ACHN (cell line): ENCODE results near the gene CANT1.
"Not testable (repeated sequence)": the region's sequence is repeated elsewhere in the genome, so short reads cannot be mapped to it uniquely, and the experiment has no call there.

Experiments used
- DNase-seq: peaks from one replicate; pipeline ENCODE4 v3.0.0-alpha.2; 2015
- in situ Hi-C: cut with HindIII; loops from 2 replicates; pipeline ENCODE4 v1.10.0; 2017; ENCODE audit warnings: low sequenced_read_pairs, low pct_ligation_motif_present, low pct_unique_long_range_greater_than_20kb

Gene CANT1

GRCh38 chr17:78973792-78974520, 35.6 kb downstream of the CANT1 start:
- no peak for DNase-seq
- in situ Hi-C loops = no loop called here

GRCh38 chr17:78973196-78973595, 36.4 kb downstream of the CANT1 start:
- no peak for DNase-seq
- in situ Hi-C loops = no loop called here

GRCh38 chr17:78972507-78973105, 37.0 kb downstream of the CANT1 start:
- in situ Hi-C loops = no loop called here
- DNase-seq = no peak

GRCh38 chr17:78971756-78972506, 37.6 kb downstream of the CANT1 start:
- in situ Hi-C loops = no loop called here
- DNase-seq = no peak

- in situ Hi-C loops = no loop called here
- peak; percentile 79 for DNase-seq
Measured at GRCh38 chr17:78970834-78971755, 38.5 kb downstream of the CANT1 start.

GRCh38 chr17:78969865-78970264, 39.7 kb downstream of the CANT1 start:
- no peak for DNase-seq
- in situ Hi-C loops = no loop called here

GRCh38 chr17:78967782-78968362, 41.7 kb downstream of the CANT1 start:
- in situ Hi-C loops = no loop called here
- no peak for DNase-seq

- in situ Hi-C loops = no loop called here
- DNase-seq = no peak
Measured at GRCh38 chr17:78966910-78967600, 42.5 kb downstream of the CANT1 start.

GRCh38 chr17:78966123-78966813, 43.3 kb downstream of the CANT1 start:
- in situ Hi-C loops = no loop called here
- DNase-seq = no peak

- no peak for DNase-seq
Measured at GRCh38 chr17:78965491-78965924, 44.1 kb downstream of the CANT1 start.

GRCh38 chr17:78963378-78963777, 46.2 kb downstream of the CANT1 start:
- DNase-seq = no peak
- in situ Hi-C loops = no loop called here

More at GRCh38 chr17:78965491-78965924, 44.1 kb downstream of the CANT1 start:
- in situ Hi-C loops = no loop called here

- in situ Hi-C loops, DNase-seq: not testable (repeated sequence)
Measured at GRCh38 chr17:78962984-78963348, 46.6 kb downstream of the CANT1 start.

GRCh38 chr17:78962345-78962983, 47.1 kb downstream of the CANT1 start:
- DNase-seq = no peak
- in situ Hi-C loops = no loop called here

- in situ Hi-C loops = no loop called here
- no peak for DNase-seq
Measured at GRCh38 chr17:78961571-78961970, 48.0 kb downstream of the CANT1 start.

GRCh38 chr17:78960928-78961327, 48.6 kb downstream of the CANT1 start:
- in situ Hi-C loops = no loop called here

GRCh38 chr17:78959803-78960202, 49.8 kb downstream of the CANT1 start:
- DNase-seq = no peak
- in situ Hi-C loops = no loop called here

More at GRCh38 chr17:78960928-78961327, 48.6 kb downstream of the CANT1 start:
- DNase-seq = no peak

GRCh38 chr17:78958641-78959127, 50.9 kb downstream of the CANT1 start:
- DNase-seq = no peak
- in situ Hi-C loops = no loop called here
